ENCODE data around the gene ISLR.

DNA sequence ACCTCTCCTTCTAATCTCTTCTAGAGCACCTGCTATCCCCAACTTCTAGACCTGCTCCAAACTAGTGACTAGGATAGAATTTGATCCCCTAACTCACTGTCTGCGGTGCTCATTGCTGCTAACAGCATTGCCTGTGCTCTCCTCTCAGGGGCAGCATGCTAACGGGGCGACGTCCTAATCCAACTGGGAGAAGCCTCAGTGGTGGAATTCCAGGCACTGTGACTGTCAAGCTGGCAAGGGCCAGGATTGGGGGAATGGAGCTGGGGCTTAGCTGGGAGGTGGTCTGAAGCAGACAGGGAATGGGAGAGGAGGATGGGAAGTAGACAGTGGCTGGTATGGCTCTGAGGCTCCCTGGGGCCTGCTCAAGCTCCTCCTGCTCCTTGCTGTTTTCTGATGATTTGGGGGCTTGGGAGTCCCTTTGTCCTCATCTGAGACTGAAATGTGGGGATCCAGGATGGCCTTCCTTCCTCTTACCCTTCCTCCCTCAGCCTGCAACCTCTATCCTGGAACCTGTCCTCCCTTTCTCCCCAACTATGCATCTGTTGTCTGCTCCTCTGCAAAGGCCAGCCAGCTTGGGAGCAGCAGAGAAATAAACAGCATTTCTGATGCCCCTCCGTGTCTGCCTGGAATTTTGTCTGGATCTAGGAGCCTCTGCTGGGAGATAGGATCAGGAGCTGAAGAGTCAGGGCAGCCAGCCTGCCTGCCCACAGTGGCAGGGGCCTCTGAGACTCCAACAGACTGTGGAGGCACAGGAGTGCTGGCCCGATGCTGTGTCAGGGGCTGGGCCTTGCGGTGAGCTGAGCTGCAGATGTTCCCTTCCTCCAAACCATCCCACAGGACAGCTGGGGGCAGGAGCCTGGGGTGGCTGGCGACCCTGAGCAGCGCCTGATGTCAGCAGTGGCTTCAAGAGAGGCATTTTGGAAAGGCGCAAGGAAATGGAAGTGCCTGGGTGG is 3.0 kb downstream of the ISLR start:
- TF ChIP-seq, protein P1, sequence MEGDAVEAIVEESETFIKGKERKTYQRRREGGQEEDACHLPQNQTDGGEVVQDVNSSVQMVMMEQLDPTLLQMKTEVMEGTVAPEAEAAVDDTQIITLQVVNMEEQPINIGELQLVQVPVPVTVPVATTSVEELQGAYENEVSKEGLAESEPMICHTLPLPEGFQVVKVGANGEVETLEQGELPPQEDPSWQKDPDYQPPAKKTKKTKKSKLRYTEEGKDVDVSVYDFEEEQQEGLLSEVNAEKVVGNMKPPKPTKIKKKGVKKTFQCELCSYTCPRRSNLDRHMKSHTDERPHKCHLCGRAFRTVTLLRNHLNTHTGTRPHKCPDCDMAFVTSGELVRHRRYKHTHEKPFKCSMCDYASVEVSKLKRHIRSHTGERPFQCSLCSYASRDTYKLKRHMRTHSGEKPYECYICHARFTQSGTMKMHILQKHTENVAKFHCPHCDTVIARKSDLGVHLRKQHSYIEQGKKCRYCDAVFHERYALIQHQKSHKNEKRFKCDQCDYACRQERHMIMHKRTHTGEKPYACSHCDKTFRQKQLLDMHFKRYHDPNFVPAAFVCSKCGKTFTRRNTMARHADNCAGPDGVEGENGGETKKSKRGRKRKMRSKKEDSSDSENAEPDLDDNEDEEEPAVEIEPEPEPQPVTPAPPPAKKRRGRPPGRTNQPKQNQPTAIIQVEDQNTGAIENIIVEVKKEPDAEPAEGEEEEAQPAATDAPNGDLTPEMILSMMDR (IDR thresholded peaks at IDR 0.05): no peak
- TF ChIP-seq POLR2A (IDR thresholded peaks at IDR 0.05; ENCODE audit: low read length) (no peak), EP300 (IDR thresholded peaks at IDR 0.05) (no peak), CHD2 (IDR thresholded peaks at IDR 0.05; ENCODE audit: low read length, partially characterized antibody) (no peak), BHLHE40 (IDR thresholded peaks at IDR 0.05; ENCODE audit: low read depth, low read length) (no peak), ZFP36 (IDR thresholded peaks at IDR 0.05; ENCODE audit: borderline replicate concordance, partially characterized antibody) (no peak), RFX5 (IDR thresholded peaks at IDR 0.05) (no peak)
- TF ChIP-seq, protein P2, sequence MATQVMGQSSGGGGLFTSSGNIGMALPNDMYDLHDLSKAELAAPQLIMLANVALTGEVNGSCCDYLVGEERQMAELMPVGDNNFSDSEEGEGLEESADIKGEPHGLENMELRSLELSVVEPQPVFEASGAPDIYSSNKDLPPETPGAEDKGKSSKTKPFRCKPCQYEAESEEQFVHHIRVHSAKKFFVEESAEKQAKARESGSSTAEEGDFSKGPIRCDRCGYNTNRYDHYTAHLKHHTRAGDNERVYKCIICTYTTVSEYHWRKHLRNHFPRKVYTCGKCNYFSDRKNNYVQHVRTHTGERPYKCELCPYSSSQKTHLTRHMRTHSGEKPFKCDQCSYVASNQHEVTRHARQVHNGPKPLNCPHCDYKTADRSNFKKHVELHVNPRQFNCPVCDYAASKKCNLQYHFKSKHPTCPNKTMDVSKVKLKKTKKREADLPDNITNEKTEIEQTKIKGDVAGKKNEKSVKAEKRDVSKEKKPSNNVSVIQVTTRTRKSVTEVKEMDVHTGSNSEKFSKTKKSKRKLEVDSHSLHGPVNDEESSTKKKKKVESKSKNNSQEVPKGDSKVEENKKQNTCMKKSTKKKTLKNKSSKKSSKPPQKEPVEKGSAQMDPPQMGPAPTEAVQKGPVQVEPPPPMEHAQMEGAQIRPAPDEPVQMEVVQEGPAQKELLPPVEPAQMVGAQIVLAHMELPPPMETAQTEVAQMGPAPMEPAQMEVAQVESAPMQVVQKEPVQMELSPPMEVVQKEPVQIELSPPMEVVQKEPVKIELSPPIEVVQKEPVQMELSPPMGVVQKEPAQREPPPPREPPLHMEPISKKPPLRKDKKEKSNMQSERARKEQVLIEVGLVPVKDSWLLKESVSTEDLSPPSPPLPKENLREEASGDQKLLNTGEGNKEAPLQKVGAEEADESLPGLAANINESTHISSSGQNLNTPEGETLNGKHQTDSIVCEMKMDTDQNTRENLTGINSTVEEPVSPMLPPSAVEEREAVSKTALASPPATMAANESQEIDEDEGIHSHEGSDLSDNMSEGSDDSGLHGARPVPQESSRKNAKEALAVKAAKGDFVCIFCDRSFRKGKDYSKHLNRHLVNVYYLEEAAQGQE (IDR thresholded peaks at IDR 0.05): no peak
- TF ChIP-seq, protein P3, sequence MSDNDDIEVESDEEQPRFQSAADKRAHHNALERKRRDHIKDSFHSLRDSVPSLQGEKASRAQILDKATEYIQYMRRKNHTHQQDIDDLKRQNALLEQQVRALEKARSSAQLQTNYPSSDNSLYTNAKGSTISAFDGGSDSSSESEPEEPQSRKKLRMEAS (IDR thresholded peaks at IDR 0.05): no peak
- TF ChIP-seq, protein P4, sequence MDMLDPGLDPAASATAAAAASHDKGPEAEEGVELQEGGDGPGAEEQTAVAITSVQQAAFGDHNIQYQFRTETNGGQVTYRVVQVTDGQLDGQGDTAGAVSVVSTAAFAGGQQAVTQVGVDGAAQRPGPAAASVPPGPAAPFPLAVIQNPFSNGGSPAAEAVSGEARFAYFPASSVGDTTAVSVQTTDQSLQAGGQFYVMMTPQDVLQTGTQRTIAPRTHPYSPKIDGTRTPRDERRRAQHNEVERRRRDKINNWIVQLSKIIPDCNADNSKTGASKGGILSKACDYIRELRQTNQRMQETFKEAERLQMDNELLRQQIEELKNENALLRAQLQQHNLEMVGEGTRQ (IDR thresholded peaks at IDR 0.05): no peak
- TF ChIP-seq, protein P5, sequence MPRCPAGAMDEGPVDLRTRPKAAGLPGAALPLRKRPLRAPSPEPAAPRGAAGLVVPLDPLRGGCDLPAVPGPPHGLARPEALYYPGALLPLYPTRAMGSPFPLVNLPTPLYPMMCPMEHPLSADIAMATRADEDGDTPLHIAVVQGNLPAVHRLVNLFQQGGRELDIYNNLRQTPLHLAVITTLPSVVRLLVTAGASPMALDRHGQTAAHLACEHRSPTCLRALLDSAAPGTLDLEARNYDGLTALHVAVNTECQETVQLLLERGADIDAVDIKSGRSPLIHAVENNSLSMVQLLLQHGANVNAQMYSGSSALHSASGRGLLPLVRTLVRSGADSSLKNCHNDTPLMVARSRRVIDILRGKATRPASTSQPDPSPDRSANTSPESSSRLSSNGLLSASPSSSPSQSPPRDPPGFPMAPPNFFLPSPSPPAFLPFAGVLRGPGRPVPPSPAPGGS (IDR thresholded peaks at IDR 0.05): no peak

Data from A549 (cell line).